AG09309 (cell line): ENCODE results near the gene C3orf18.

Source experiments
- DNase-seq: peaks from one replicate; pipeline ENCODE4 v3.0.0-alpha.2; 2010; ENCODE audit warnings: low read depth
- H3K4me3 ChIP-seq: 2 replicates; pipeline ENCODE4 v1.5.1; 2011; ENCODE audit warnings: mild to moderate bottlenecking, low read depth, low read length, moderate library complexity; ENCODE audit not compliant: control insufficient read depth
- TF ChIP-seq, protein P1 (sequence below): IDR thresholded peaks from 2 replicates; pipeline ENCODE4 v1.5.1; 2011; ENCODE audit warnings: mild to moderate bottlenecking, low read depth, low read length, inconsistent platforms; ENCODE audit not compliant: insufficient read depth, control insufficient read depth; ENCODE audit errors: missing control alignments

Gene C3orf18

GRCh38 chr3:50563867-50564266 is 3.7 kb downstream of the C3orf18 start:
- TF ChIP-seq, protein P1, sequence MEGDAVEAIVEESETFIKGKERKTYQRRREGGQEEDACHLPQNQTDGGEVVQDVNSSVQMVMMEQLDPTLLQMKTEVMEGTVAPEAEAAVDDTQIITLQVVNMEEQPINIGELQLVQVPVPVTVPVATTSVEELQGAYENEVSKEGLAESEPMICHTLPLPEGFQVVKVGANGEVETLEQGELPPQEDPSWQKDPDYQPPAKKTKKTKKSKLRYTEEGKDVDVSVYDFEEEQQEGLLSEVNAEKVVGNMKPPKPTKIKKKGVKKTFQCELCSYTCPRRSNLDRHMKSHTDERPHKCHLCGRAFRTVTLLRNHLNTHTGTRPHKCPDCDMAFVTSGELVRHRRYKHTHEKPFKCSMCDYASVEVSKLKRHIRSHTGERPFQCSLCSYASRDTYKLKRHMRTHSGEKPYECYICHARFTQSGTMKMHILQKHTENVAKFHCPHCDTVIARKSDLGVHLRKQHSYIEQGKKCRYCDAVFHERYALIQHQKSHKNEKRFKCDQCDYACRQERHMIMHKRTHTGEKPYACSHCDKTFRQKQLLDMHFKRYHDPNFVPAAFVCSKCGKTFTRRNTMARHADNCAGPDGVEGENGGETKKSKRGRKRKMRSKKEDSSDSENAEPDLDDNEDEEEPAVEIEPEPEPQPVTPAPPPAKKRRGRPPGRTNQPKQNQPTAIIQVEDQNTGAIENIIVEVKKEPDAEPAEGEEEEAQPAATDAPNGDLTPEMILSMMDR: no peak
- no peak for DNase-seq
- no peak overlapping the region for H3K4me3 ChIP-seq

GRCh38 chr3:50562861-50563260 is 4.7 kb downstream of the C3orf18 start:
- DNase-seq: peak; percentile 45
- TF ChIP-seq, protein P1: peak; percentile 20
- H3K4me3 ChIP-seq: no peak overlapping the region

GRCh38 chr3:50559702-50560101 is 7.8 kb downstream of the C3orf18 start:
- H3K4me3 ChIP-seq: no peak overlapping the region
- TF ChIP-seq, protein P1: no peak
- DNase-seq: no peak

DNA sequence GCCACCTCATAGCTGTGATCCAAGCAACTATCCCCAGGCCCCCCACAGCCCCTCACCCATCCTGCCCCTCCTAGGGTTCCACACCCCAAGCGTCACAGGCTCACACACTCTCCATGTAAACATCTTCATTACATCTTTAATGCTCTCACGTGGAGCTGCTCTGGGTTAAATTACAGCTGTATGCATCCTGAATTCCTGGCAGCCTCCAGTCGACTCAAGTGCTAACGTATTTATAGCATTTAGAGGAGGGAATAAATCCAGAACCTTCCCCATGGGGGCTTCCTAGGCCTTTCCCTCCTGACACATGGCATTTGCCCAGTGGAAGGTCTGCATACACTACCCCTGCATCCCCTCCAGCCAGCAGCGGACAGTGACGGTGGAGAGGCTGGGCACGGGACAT is 9.6 kb downstream of the C3orf18 start:
- TF ChIP-seq, protein P1: no peak
- DNase-seq: no peak
- H3K4me3 ChIP-seq: no peak overlapping the region

DNA sequence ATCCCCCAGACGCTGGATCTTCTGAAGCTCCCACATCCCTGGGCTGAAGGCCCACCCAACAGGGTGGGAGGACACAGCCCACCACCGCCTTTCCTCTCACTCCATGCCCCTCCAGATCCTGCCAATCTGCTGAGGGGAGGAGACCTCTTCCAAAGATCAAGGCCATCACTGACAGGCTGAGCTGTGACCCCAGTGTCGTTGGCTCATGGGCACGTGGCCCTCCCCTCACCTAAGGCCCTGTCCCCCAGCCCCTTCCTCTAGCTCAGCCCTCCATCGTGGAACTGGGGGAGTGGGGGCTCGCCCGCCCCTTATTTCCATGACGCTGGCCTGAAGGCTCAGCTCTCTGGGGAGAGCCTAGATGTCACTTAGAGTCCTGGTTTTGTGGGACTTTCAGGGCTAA is 10.4 kb downstream of the C3orf18 start:
- no peak overlapping the region for H3K4me3 ChIP-seq
- DNase-seq: no peak
- TF ChIP-seq, protein P1: no peak

GRCh38 chr3:50554553-50554952 is 13.0 kb downstream of the C3orf18 start:
- no peak for DNase-seq
- H3K4me3 ChIP-seq: no peak overlapping the region
- TF ChIP-seq, protein P1: no peak

GRCh38 chr3:50552598-50552997 is 14.9 kb downstream of the C3orf18 start:
- no peak overlapping the region for H3K4me3 ChIP-seq

More at GRCh38 chr3:50552598-50552997, 14.9 kb downstream of the C3orf18 start:
- TF ChIP-seq, protein P1: no peak
- no peak for DNase-seq
